Activated CD4-positive, alpha-beta memory T cell treated with anti-CD3 and anti-CD28 coated beads for 36 hours (primary cell): Measurements from ENCODE around the gene KLHL36. TPM values are rescaled to one million over a fixed set of nuclear protein-coding genes. Genes with fewer than 3 reads are reported as not detected.
"Not testable (repeated sequence)": the region's sequence is repeated elsewhere in the genome, so short reads cannot be mapped to it uniquely, and the experiment has no call there.

Experiments
- CTCF ChIA-PET: fragments of 350-600 bp; sonication (Branson Sonifier 250); formaldehyde crosslinking; loops from one replicate; lab custom pipeline; 2021; ENCODE audit warnings: antibody characterized with exemption, inconsistent platforms; lab: Charles Lee
- POLR2A ChIA-PET: fragments of 350-600 bp; sonication (Branson Sonifier 250); formaldehyde crosslinking; loops from one replicate; lab custom pipeline; 2021; ENCODE audit warnings: antibody characterized with exemption; lab: Charles Lee
- DNase-seq: peaks from one replicate; pipeline ENCODE4 v3.0.0-alpha.2; 2020
- H3K27ac Mint-ChIP-seq: one replicate; pipeline ENCODE4 v1.8.0; 2021; ENCODE audit warnings: mixed read lengths
- H3K27me3 Mint-ChIP-seq: one replicate; pipeline ENCODE4 v1.8.0; 2021; ENCODE audit warnings: mixed read lengths
- H3K36me3 Mint-ChIP-seq: one replicate; pipeline ENCODE4 v1.8.0; 2021; ENCODE audit warnings: mixed read lengths
- H3K4me1 Mint-ChIP-seq: one replicate; pipeline ENCODE4 v1.8.0; 2021; ENCODE audit warnings: low read depth, mixed read lengths
- H3K4me3 Mint-ChIP-seq: one replicate; pipeline ENCODE4 v1.8.0; 2021; ENCODE audit warnings: mild to moderate bottlenecking, mixed read lengths
- H3K9me3 Mint-ChIP-seq: one replicate; pipeline ENCODE4 v1.8.0; 2021; ENCODE audit warnings: mixed read lengths
- intact Hi-C: fragments of 100-400 bp; cut with micrococcal nuclease; formaldehyde crosslinking; loops from one replicate; pipeline ENCODE4 v1.15.1; 2023
- total RNA-seq, 2 experiments: library from RNA; stranded (reverse); gene quantifications; one replicate each; pipeline ENCODE4 v1.2.3, GENCODE V29; 2021

KLHL36 gene
- total RNA-seq, 2 experiments from 2014 or later = 56.1 to 56.8 TPM

- Mint-ChIP-seq H3K9me3 (no peaks in the 10 kb centered on the region), H3K4me3 (peak overlapping the region; percentile 93), H3K4me1 (peaks cover 46% of the 10 kb centered on the region), H3K27me3 (no peaks in the 10 kb centered on the region), H3K27ac (peak overlapping the region; percentile 86), H3K36me3 (peaks cover 39% of the 10 kb centered on the region)
- intact Hi-C loops = loop anchor here (1.0 to 2.0 kb wide), 4 partner anchors 10 to 110 kb away; no protein-coding TSS in a partner anchor
- peak; percentile 41 for DNase-seq
- POLR2A ChIA-PET = interaction anchor here (0.9 to 7.0 kb wide), 10 partner anchors 8 to 110 kb away, joined by 3 to 54 read pairs (median 4); no protein-coding TSS in a partner anchor
- CTCF ChIA-PET = interaction anchor here (1.0 to 8.9 kb wide), 6 partner anchors 8 to 109 kb away, joined by 3 to 247 read pairs (median 5); partner anchors contain the start of gene MEAK7
These were observed 31.8 kb upstream of the KLHL36 start for GRCh38 chr16:84616515-84616914.

GRCh38 chr16:84617041-84617790 is 31.1 kb upstream of the KLHL36 start:
- intact Hi-C loops = loop anchor here (1.0 to 2.0 kb wide), 3 partner anchors 65 to 110 kb away; no protein-coding TSS in a partner anchor
- peak; percentile 75 for DNase-seq
- Mint-ChIP-seq H3K36me3 (peaks cover 34% of the 10 kb centered on the region), H3K4me1 (peaks cover 43% of the 10 kb centered on the region), H3K27me3 (no peaks in the 10 kb centered on the region), H3K4me3 (peak overlapping the region; percentile 93), H3K9me3 (no peaks in the 10 kb centered on the region), H3K27ac (peak overlapping the region; percentile 86)
- CTCF ChIA-PET = interaction anchor here (1.0 to 8.9 kb wide), 7 partner anchors 9 to 108 kb away, joined by 3 to 247 read pairs (median 5); partner anchors contain the start of gene MEAK7
- POLR2A ChIA-PET = interaction anchor here (0.9 to 7.0 kb wide), 10 partner anchors 9 to 111 kb away, joined by 3 to 54 read pairs (median 4); no protein-coding TSS in a partner anchor

- Mint-ChIP-seq H3K27me3 (no peaks in the 10 kb centered on the region), H3K4me3 (peak within 1 kb of the TSS; percentile 93), H3K9me3 (no peaks in the 10 kb centered on the region), H3K36me3 (peaks cover 34% of the 10 kb centered on the region), H3K4me1 (peaks cover 40% of the 10 kb centered on the region), H3K27ac (peak within 1 kb of the TSS; percentile 86)
- ChIA-PET POLR2A (interaction anchor here (1.0 to 7.0 kb wide), 3 partner anchors 17 to 111 kb away, joined by 4 to 54 read pairs (median 15); no protein-coding TSS in a partner anchor), CTCF (interaction anchor here (2.0 to 8.9 kb wide), 2 partner anchors 16 to 109 kb away, joined by 5 to 247 read pairs; partner anchors contain the start of gene MEAK7)
- intact Hi-C loops = loop anchor here (1.0 to 2.0 kb wide), 3 partner anchors 66 to 111 kb away; no protein-coding TSS in a partner anchor
- DNase-seq = peak; percentile 96
These were observed 30.3 kb upstream of the KLHL36 start, which contains the start of gene COTL1 for GRCh38 chr16:84617791-84618580. Gene COTL1, minus strand, starts transcription at chr16:84618078. Its CDS starts 164 bp downstream, at chr16:84617914.

- intact Hi-C loops = no loop called here
- H3K9me3 Mint-ChIP-seq = no peaks in the 10 kb centered on the region
- no peak for DNase-seq
- peak overlapping the region; percentile 3 for H3K27ac Mint-ChIP-seq
- H3K27me3 Mint-ChIP-seq = no peaks in the 10 kb centered on the region
- H3K4me1 Mint-ChIP-seq = peaks cover 32% of the 10 kb centered on the region
- H3K36me3 Mint-ChIP-seq = peaks cover 28% of the 10 kb centered on the region
- POLR2A ChIA-PET = interaction anchor here (3.8 to 7.0 kb wide), 2 partner anchors 18 to 112 kb away, joined by 15 to 54 read pairs; no protein-coding TSS in a partner anchor
- H3K4me3 Mint-ChIP-seq = peak overlapping the region; percentile 43
- CTCF ChIA-PET = interaction anchor here (1.3 to 8.9 kb wide), 4 partner anchors 17 to 120 kb away, joined by 5 to 247 read pairs (median 18); partner anchors contain the start of gene MEAK7
These were observed 29.5 kb upstream of the KLHL36 start for GRCh38 chr16:84618581-84619460.

GRCh38 chr16:84620913-84621312 is 27.4 kb upstream of the KLHL36 start:
- DNase-seq, H3K4me3 Mint-ChIP-seq, H3K9me3 Mint-ChIP-seq, H3K27me3 Mint-ChIP-seq: not testable (repeated sequence)
- peak overlapping the region; percentile 4 for H3K27ac Mint-ChIP-seq
- POLR2A ChIA-PET = interaction anchor here (1.5 kb wide), 1 partner anchor 106 kb away, joined by 3 read pairs; no protein-coding TSS in a partner anchor
- CTCF ChIA-PET = interaction anchor here (0.6 to 8.9 kb wide), 10 partner anchors 10 to 344 kb away, joined by 3 to 247 read pairs (median 12); partner anchors contain the start of gene MEAK7
- H3K4me1 Mint-ChIP-seq = peaks cover 11% of the 10 kb centered on the region
- H3K36me3 Mint-ChIP-seq = peaks cover 11% of the 10 kb centered on the region
- intact Hi-C loops = loop anchor here (10.0 kb wide), 1 partner anchor 346 kb away; no protein-coding TSS in a partner anchor

- H3K4me1 Mint-ChIP-seq = peaks cover 10% of the 10 kb centered on the region
- intact Hi-C loops = loop anchor here (10.0 kb wide), 1 partner anchor 351 kb away; no protein-coding TSS in a partner anchor
- H3K27me3 Mint-ChIP-seq = no peaks in the 10 kb centered on the region
- no peaks in the 10 kb centered on the region for H3K36me3 Mint-ChIP-seq
- ChIA-PET CTCF (interaction anchor here (1.5 to 3.1 kb wide), 3 partner anchors 47 to 119 kb away, joined by 3 to 12 read pairs (median 4); no protein-coding TSS in a partner anchor), POLR2A (no interaction called here)
- no peak overlapping the region for H3K27ac Mint-ChIP-seq
- H3K9me3 Mint-ChIP-seq = no peaks in the 10 kb centered on the region
- no peak for DNase-seq
- H3K4me3 Mint-ChIP-seq = no peak overlapping the region
These were observed 22.8 kb upstream of the KLHL36 start for GRCh38 chr16:84625556-84625955.

GRCh38 chr16:84628226-84628731 is 20.0 kb upstream of the KLHL36 start:
- H3K27me3 Mint-ChIP-seq = no peaks in the 10 kb centered on the region
- peaks cover 20% of the 10 kb centered on the region for H3K4me1 Mint-ChIP-seq
- no peaks in the 10 kb centered on the region for H3K36me3 Mint-ChIP-seq
- POLR2A ChIA-PET = no interaction called here
- no peaks in the 10 kb centered on the region for H3K9me3 Mint-ChIP-seq
- intact Hi-C loops = loop anchor here (10.0 kb wide), 1 partner anchor 353 kb away; no protein-coding TSS in a partner anchor
- H3K27ac Mint-ChIP-seq = no peak overlapping the region
- DNase-seq = no peak
- CTCF ChIA-PET = interaction anchor here (0.6 to 3.1 kb wide), 3 partner anchors 98 to 350 kb away, joined by 3 to 12 read pairs (median 3); no protein-coding TSS in a partner anchor
- H3K4me3 Mint-ChIP-seq = no peak overlapping the region

- no peak overlapping the region for H3K4me3 Mint-ChIP-seq
- intact Hi-C loops = loop anchor here (10.0 kb wide), 1 partner anchor 355 kb away; no protein-coding TSS in a partner anchor
- H3K9me3 Mint-ChIP-seq = no peaks in the 10 kb centered on the region
- no peaks in the 10 kb centered on the region for H3K27me3 Mint-ChIP-seq
- ChIA-PET POLR2A (no interaction called here), CTCF (interaction anchor here (1.5 to 2.5 kb wide), 2 partner anchors 8 to 97 kb away, joined by 5 to 7 read pairs; no protein-coding TSS in a partner anchor)
- H3K4me1 Mint-ChIP-seq = peaks cover 20% of the 10 kb centered on the region
- no peak overlapping the region for H3K27ac Mint-ChIP-seq
- H3K36me3 Mint-ChIP-seq = no peaks in the 10 kb centered on the region
- DNase-seq = no peak
These were observed 18.7 kb upstream of the KLHL36 start for GRCh38 chr16:84629580-84629979.

GRCh38 chr16:84630009-84630408 is 18.3 kb upstream of the KLHL36 start:
- Mint-ChIP-seq H3K4me3 (no peak overlapping the region), H3K36me3 (no peaks in the 10 kb centered on the region), H3K27ac (no peak overlapping the region), H3K27me3 (no peaks in the 10 kb centered on the region), H3K9me3 (no peaks in the 10 kb centered on the region), H3K4me1 (peaks cover 20% of the 10 kb centered on the region)
- intact Hi-C loops = no loop called here
- ChIA-PET POLR2A (no interaction called here), CTCF (interaction anchor here (1.0 to 2.5 kb wide), 3 partner anchors 8 to 119 kb away, joined by 3 to 7 read pairs (median 5); no protein-coding TSS in a partner anchor)
- DNase-seq = no peak
